ENCODE measurements around the gene RRP1B.
"Not testable (repeated sequence)": the region's sequence is repeated elsewhere in the genome, so short reads cannot be mapped to it uniquely, and the experiment has no call there.

RRP1B gene

GRCh38 chr21:43643193-43643592, 16.2 kb upstream of the RRP1B start:
- DNase-seq = no peak

DNA sequence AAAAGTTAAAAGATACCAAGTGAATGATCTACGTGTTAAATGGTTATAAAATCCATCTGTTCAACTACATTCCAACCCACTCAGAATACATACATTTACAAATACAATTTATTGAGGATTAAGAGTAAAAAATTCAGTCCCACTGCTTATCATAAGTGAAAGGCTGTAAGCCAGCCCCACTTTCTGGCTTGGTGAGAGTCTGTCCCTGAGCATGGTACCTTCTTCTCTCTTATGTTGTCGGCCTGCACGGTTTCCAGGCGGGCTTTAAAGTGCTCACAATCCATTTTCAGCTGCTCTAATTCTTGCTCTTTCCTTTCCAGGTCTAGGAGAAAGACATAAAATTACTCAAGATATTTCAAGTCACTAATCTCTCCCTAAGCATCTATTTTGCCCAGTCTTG, 15.3 kb upstream of the RRP1B start:
- no peak for DNase-seq

GRCh38 chr21:43644609-43645008, 14.8 kb upstream of the RRP1B start:
- DNase-seq = no peak

DNA sequence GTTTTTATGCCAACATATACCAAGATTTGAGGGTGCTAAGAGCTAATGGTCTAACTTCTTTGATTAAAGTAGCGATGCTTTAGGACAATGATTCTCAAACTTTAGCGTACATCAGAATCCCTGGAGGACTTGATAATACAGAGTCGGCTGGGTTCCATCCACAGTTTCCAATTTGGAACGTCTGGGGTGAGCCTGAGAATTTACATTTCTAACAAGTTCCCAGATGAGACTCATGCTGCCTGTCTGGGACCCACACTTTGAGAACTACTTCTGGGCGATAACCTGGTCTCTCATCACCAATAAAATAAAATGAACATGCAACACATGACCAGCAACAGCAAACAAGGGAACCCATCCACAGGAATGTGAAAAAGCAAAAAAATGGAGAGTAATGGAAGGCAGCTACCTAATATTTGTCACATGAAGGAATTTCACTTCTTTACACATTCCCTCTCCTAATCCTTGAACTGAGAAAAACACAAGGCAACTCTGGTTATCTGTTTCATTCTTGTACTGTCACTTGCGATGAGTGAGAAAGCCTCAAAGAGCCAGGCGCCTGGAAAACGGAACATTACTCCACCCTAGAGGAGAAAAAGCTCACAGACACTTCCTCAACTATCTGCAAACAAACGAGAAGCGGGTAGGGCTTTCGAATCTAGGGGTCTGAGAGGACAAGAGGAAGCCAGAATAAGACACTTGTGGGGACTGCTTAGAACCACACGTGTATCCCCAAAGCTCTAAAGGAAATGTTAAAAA, 14.0 kb upstream of the RRP1B start:
- peak; percentile 44 for DNase-seq

DNA sequence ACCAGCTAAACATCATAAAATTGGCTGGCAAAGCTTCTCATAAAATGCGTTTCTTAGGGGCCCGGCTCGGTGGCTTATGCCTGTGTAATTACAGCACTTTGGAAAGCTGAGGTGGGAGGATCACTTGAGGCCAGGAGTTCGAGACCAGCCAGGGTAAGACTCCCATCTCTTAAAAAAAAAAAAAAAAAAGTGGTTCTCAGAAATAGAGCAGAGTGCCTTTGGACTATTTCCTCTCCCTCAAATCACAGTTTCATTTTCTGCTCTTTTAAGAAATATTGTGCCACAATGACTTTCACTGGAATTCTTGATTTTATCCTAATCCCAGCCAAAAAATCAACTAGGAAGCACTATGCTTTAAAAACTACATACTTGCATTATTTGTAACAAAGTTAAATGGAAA, 13.4 kb upstream of the RRP1B start:
- DNase-seq = no peak

DNA sequence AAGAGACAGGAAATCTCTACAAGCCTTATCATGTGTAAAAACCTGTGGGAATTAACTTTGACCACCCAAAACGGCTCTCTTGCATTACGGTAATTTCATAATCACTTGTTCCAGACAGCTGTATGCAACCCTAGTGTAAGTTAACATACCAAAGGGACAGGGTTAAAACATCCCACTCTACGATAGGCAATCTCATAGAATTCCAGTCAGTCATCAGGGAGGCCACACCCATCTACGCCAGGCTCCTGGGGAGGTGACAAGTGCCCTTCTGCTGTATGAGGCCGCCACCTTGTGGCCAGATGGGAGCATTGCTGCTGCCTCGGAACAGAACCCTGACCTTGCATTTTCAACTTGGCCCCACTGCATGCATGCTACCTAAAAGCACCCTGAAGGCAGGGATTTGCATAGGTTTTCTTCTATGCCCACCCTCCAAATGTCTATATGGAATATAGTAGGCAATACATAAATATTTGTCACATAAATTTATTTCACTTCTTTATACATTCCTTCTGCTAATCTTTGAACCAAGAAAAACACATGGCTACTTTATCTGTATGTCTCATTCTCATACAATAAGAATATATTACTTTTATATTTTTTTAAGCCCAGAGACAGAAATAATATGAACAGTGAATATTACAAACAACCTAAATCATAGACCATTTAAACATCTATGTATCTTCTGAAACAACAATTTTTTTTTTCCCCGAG, 12.7 kb upstream of the RRP1B start:
- DNase-seq = peak; percentile 83

DNA sequence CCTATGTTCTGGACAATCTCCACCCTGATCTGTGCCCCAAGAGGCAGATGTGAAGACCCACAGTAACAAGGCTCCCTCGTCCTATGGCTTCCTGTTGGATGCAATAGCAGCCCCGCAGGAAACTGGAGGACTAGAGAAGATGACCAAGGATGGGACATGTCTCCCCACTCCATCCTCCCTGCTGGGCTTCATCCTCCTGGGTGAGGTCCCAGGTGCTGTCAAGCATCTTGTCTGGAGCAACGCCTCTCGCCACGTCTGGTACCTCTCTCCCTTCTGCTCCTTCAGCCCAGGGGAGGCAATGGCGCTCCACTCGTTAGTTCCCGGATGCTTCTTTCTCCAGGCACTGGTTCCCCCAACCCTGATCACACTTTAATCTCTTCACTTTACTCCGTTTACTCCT, 11.2 kb upstream of the RRP1B start:
- DNase-seq = no peak

DNA sequence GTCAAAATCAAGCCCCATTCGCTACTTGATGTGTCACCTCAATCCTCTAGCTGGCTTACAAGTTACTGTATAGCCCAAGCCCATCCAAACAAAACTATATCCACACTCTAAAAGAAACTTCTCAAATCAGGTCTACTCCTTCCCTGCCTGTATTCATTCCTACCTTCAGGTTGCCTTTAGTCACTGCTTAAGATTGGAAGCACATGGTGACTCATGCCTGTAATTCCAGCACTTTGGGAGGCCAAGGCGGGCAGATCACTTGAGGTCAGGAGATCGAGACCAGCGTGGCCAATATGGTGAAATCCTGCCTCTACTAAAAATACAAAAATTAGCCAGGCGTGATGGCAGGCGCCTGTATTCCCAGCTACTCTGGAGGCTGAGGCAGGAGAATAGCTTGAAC, 7.4 kb upstream of the RRP1B start:
- not testable (repeated sequence) for DNase-seq

DNA sequence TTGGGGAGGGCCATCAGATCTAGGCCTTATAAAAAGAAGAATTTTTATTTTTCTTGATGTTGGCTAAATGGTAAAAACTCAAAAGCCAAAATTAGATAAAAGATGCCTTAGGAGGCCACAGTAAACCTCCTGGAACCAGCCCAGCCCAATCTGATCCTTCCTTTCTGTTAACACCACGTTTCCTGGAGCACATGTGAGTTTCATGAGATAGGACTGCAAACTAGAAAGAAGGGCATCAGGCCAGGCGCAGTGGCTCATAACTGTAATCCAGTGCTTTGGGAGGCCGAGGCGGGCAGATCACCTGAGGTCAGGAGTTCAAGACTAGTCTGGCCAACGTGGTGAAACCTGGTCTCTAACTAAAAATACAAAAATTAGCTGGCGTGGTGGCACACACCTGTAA, 6.7 kb upstream of the RRP1B start:
- DNase-seq = no peak

DNA sequence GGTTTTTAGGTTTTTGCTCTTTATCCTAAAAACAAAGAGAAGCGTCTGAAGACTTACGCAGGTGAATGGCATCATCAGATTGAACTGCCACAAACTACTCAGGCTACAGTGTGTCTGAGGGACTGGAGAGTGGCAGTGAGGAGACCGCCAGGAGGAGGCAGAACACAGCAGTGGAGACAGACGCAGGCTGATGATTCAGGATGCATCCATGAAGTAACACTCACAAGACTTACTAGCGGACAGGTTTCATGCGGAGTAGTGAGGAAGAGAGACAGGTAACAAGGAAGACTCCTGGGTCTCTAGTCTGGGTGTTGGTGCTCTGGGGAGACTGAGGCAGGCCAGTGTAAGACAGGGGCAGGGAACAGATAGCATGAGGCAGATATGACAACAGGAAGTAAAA, 5.7 kb upstream of the RRP1B start:
- no peak for DNase-seq

DNA sequence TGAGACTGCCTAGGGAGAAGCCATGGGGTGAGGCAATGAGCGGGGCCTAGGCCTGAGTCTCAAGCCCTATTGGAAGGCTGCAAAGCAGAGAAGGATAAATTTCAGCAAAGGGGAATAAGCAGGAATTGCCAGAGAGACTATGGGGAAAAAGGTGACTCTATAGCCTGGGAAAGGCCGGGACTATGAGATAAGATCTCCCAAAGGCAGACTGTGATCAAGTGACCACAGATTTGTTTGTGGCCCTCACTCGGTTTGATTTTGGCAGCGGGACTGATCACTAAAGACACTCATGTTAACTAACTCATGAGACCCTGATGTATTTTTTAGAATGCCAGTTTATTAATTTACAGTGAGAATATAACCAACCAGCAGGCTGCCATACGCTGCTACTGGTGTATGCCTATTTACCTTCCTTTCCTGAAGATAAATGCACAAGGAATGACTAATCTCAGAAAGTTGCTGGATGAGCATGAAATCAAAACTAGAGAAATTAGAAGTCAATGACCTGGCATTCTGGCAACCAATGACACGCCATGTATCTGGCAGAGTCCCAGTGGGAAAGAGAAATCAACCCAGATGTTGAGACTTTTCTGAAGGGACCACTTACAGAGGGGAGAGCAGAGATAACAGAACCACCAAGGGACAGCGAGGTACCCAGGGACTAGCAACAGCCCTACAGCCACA, 4.4 kb upstream of the RRP1B start:
- DNase-seq = no peak

DNA sequence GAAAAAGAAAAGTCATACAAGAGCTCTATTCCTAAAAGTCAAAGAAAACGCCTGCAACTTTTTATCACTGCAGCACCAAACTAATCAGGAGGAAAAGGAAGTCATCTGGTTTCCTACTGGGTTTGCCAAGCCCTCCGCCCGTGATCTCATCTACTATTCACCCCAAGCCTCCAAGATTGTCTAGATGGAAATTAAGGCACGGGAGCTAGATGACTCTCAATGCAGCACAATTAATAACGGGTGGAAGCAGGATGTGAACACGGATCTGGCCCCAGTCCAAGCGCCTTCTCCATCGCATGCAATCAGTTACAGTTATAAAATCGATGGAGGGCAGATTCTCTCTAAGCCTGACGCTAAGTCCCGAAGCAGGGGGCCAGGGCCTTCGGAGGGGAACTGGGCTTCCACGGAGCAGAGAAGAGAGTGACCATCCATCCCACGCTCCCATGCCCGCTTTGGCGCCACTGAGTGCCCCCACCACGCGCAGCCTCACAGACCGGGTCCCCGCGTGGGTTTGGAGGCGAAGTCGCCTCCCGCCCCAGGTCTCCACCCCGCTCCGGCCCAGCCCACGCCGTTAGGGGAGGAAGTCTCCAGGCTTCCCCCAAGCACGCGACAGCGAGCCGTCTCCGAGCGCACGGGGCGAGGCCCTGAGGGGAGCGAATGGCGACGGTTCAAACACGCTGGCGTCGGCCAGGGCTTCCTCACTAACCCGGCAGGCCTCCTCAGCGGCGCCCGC, 1.8 kb upstream of the RRP1B start:
- DNase-seq = no peak

DNA sequence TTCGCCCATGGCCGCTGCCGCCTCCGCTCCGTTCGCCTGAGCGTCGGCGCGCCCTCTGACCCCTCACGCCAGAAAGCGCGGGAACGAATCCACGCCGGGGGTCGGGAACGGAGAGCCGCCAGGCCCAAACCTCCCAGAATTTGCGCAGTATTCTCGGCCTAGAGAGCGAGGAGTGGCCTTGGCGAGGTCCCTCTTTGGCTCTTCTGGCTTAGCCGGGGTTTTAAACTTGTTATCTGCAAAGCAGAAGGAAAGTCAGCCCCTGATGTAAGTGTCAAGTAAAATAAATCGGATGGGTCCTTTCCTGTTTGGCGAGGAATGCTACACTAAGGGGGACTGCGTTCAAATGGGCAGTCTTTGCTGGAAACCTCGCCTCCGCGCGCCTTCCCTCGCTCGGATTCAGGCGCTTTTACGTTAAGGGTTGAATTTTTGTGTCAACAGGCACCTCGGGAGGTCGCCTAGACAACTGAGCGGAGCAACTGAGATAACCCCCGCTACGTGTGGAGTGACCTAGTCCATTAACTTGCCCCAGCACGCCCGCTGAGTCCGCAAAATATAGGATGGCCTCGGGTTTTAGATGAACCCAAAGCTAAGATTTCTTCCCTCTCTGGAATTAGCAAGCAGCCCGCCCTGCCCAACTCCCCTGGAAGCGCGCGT, 1.1 kb upstream of the RRP1B start:
- no peak for DNase-seq

- no peak for DNase-seq
Observed at GRCh38 chr21:43658769-43659135, 608 bp upstream of the RRP1B start.

DNA sequence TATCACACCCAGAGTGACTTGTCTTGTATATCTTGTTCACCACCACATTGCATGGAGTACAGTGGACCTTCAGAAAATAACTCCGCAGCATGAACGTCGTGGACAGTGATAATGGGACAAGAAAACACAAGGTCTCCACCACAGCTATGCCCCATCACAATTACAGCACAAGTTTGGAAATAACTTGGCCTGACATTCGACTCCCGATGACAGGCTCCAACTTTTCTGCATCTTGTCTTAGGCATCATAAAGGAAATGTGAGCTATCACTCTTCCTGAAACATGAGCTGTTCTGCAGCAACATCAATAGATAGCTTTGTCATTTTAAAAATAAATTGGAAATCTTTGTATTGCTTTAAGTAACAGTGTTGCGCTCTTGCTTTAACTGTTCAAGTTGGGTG, 2.9 kb downstream of the RRP1B start:
- no peak for DNase-seq

GRCh38 chr21:43663033-43663432, 3.7 kb downstream of the RRP1B start:
- no peak for DNase-seq

GRCh38 chr21:43664358-43664757, 5.0 kb downstream of the RRP1B start:
- DNase-seq = no peak

- no peak for DNase-seq
Observed at GRCh38 chr21:43665879-43666278, 6.5 kb downstream of the RRP1B start.

GRCh38 chr21:43667191-43667904, 8.0 kb downstream of the RRP1B start:
- DNase-seq = no peak

- DNase-seq = no peak
Observed at GRCh38 chr21:43669828-43670605, 10.7 kb downstream of the RRP1B start.

DNA sequence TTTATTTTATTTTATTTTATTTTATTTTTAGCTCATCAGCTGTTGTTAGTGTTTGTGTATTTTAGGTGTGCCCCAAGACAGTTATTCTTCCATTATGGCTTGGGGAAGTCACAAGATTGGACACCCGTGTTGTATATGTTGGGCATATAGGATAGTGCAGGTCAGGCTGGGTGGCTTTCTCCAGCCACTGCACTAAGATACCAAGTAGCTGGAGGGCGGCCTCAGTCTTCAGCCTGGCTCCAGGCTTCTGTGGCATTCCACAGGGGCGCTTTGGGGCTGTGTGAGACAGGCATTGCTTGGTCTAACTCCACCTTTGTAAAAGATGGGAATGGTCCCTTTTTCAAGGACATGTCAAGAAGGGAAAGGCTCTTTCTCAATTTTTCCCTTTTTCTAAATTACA, 16.5 kb downstream of the RRP1B start:
- no peak for DNase-seq

All from CD4-positive, alpha-beta T cell treated with Interferon gamma for 1 hour (primary cell).